ELR (cell line): ENCODE data around the gene FMN1.
"Not testable (repeated sequence)": the region's sequence is repeated elsewhere in the genome, so short reads cannot be mapped to it uniquely, and the experiment has no call there.

Experiments used
- DNase-seq: peaks from one replicate; pipeline ENCODE4 v3.0.0-alpha.2; 2015; ENCODE audit warnings: low read depth

Gene FMN1

DNA sequence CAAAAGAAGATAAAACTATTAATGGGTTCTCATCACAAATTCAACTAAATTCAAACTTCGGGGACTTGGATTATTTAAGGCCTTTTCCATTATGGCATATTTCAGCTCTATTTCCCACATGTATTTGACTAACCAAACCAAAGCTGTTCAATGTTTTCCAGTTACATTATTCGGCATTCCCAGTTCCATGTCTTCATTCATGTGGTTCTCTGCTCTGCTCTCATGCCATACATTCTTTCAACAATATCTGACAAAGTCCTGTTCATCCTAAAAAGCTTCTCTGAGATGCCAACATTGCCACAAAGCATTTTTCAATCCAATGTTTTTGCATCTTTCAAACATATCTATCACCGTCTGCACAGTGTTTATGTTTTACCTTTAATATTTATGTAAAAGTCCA is 335.3 kb downstream of the FMN1 start:
- DNase-seq: no peak

DNA sequence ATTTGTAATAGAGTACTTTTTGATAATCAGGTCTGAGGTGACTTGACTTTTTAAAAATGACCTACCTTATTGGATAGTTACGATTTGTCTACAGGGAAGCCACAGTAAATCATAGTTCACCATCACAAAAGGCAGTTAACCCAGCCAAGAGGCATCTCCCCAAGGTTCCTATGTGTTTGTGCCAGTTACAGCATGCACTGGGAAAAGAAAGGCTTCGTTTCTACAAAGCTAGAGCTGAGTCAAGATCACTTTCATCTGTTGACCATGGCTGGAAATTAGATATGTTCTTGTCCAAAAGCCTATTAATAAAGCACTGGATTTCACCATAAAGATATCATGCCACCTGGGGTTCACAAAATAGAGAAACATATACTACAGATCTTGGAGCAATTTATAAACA is 336.8 kb downstream of the FMN1 start:
- no peak for DNase-seq

DNA sequence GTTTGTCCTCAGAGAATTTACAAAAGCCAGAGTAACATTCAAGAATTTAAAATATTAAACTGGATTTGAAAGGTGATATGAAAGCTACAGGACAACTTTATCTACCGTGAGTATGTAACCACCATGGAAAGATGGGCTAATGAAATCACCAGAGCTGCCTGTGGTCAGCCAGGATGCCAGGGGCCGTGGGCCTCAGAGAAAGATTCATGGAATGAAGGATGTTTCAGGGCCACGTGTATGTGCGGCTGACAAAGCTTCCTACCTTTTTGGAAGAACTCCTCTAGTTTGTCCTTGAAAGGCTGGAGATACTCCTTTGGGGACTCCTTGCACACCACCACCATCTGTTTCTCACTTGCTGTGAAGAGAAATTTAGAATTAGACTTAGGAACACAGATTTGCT is 337.8 kb downstream of the FMN1 start:
- DNase-seq: peak; percentile 61

DNA sequence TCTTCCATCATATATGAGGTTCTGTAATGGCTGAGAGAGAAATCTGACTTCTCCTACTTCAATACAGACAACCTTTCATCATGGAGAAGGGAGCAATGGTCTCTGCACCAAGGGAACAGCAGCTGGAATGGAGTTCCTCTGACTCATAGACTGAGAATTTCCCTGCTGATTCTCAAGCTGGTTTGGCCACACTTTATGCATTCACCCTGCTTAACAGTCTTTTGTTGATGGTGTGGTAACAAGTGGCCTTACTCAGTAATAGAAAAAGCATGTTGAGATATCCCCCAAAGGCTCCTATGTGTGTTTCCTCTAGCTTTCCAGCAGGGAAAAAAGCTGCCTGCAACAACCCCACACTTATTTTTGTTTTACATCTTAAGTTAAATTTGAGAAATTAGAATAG is 338.6 kb downstream of the FMN1 start:
- peak; percentile 96 for DNase-seq

DNA sequence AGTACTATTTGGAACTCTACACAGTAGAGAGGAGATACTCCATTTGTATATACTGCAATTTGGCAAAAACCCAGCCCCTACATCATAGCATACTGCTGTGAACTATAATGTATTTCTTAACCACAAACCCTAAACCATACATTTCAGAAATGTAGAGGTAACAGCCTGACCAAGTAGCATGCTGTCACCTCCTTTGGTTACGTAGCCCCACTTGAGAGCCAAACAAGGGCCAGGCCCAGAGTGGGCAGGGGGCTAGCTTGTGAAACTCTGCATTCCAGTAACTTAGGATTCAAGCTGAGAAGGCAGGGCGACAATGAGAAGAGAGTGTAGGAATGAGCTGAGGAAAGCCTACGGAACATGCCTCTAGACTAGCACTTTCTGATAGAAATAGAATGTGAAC is 340.9 kb downstream of the FMN1 start:
- no peak for DNase-seq

DNA sequence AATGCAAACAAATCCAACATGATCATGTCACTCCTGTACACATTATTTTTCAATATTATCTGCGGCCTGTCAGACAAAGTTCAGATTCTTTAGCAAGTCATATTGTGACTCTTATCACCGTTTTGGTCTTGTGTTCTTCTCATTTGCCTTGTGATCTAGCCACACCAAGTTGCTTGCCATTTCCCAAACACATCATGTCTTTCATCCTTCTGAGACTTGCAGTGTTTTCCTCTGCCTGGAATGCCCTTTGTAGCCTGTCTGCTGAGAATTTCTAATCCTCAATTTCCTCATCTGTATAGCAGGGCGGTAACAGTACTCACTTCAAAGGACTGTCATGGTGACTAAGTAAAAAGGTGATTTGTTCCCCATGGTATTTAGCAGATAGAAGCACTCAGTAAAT is 341.7 kb downstream of the FMN1 start:
- DNase-seq: no peak

DNA sequence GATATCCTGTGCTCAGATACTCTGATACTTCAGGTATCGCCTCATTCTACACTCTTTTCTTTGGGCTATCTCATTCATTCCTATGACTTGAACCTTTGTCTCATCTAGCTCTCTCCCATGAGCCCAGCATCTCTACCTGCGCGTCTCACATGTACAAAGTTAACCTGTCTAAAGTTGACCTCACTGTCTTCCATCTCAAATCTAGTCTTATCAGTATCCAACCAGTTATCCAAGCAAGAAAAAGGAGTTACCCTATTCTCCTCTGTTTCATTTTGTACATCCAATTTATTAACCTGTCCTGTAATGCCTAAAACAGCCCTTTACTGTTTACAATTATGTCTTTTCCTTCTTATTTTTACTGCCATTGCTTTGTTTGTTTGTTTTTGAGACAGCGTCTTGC is 342.5 kb downstream of the FMN1 start:
- no peak for DNase-seq

DNA sequence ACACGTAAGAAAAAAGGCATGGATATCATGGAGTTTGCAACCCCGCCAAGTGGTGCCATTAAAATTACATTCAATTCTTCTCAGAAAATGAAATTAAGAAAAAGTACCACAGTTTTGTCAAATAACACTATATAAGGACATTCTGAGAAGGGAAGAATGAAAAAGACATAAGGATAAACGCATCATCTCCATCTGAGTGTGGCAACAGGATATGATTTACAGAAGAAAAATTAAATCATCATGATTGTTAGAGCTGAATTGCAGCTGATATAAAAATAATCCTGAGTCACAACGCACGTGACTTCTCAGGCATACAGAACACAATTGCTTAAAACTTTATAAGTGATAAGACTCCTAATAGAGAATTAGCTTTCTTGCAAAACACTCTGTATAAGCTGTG is 342.9 kb downstream of the FMN1 start:
- DNase-seq: peak; percentile 86

DNA sequence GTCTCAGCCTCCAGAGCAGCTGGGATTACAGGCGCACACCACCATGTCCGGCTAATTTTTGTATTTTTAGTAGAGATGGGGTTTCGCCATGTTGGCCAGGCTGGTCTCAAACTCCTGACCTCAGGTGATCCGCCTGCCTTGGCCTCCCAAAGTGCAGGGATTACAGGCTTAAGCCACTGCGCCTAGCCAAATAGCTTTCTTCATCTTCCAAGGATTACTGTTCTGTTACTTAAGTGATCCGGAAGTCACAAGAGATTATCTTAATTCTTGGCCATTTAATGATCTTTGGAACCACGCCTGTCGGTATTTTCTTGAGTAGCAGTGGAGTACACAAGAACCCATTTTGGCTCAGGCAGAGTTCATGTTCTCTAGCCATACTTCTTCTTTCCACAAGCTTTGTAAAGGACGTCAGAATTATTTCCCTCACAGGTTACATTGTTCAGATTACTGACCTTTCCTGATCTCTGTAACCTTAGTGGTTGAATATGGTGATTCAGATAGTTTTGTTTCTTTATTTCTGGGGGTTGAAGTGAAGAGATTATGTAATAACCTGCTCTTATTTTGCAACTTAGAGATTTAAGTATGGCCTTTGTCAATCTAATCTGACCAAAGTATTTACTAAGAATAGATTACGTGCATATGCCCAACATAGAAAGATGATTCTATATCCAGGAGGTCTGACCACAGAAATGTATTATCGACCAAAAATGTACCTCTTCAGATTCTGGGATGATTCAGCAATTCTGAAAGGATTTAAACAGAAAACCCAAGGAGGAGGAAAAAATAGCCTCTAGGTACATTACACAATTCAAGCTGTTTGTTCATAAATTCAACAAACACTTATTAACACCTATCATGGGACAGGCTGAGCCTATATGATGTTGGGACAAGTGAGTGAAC is 344.5 kb downstream of the FMN1 start:
- DNase-seq: peak; percentile 95

DNA sequence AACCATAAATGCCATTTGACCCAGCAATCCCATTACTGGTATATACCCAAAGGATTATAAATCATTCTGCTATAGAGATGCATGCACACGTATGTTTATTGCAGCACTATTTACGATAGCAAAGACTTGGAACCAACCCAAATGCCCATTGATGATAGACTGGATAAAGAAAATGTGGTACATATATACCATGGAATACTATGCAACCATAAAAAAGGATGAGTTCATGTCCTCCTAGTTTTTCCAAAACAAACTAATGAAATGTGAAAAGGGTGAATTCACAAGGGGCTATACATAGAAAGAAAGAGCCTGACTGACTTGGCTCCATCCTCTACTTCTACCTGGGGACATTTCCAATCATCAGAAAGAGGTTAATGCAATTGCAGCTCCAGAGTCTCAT is 347.8 kb downstream of the FMN1 start:
- not testable (repeated sequence) for DNase-seq

DNA sequence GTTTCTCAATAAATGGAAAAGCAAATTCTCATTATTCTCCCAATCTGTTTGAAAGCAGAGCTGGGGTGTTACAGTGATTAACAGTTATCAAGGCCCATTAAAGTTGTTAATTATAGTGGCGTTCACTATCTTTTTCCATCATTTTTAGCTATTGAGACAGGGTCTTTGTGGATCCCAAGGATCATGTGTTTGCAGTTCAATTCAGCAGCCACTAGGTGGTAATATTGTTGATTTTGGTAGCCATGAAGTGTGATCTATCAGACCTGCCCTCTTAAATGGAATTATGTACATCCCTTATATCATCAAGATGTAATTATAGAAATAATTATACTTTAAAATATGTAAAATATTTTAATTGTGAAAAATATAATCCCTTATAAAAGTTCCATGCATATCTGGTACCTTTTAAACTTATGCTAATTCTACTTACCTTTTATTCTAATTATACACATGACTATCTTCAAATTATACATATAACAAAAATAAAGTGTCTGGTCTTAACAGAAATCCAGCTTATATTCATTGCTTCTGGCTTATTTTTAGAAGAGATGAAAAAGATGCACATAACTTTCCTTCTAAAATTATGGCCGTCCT is 350.3 kb downstream of the FMN1 start:
- peak; percentile 66 for DNase-seq

DNA sequence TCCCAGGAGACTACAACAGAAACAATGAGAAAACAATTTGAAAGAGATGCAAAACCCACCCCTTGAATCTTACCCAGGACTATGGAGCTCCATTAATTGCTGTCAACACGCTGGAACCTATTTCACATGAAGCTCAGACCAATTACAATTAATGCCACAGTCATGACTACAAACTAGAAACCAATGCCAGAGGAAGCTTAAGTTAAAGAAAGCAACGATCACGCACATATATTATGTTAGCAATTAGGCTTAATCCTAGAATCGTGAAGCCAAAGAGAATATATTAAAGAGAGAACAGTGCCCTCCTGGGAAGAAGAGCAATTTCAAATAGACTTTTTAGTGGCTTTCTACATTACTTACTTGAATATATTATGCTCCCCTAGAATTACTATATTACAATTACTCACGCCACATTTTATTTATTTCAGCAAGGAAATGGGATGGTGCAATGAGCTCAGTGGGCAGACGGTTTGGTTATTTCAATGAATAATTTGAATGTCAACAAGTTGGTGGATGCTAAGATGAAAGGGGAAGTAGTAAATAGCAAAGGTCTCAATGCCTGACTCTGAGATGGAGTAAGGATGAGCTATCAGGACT is 351.2 kb downstream of the FMN1 start:
- DNase-seq: peak; percentile 34

DNA sequence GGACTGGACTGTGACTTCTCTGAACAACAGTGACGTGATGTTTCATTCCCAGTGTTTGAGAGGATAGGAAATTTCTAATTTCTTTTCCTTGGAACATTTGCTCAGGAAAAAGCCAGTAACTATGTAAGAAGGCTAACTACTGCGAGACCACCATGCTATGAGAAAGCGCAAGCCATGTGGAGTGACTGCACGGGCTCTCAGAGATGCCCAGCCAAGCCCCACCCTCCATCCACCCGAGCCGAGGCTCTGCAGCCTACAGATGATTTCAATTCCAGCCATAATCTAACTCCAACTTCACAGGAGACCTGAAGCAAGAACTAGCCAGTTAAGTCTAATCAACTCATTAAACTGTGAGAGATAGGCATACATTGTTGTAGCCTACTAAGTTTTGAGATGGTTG is 352.4 kb downstream of the FMN1 start:
- DNase-seq: no peak

DNA sequence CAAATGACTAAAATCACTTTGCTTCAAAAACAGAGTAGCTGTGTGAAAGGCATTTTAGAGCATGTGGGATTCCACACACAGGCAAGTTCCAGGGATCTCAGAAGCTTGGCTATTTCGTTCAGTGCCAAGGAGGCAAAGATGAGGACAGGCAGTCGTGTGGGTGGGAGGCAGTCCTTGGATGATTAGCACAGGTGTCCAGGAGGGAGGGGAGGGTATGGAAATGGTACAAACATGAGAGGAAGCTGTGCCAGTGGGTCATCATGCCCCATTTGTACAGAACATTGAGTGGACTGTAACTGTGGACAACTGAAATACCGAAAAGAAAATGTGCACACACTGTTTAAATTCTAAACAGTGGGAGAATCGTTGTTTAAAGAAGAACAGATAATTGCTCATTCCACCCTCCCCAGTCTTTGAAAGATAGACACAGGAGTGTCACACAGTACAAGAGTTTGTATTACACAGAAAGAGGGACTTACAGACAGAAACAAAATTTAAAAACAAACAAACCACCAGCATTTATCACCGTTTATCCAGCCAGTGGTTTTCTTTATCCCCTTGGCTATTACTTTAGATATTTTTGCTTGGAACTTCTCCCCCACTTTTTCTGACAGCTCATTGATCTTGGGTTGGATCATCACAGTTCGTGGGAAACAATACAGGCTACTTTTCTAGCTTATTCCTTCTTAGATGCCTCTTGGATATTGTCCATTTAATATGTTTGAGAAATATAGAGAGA is 353.8 kb downstream of the FMN1 start:
- no peak for DNase-seq

DNA sequence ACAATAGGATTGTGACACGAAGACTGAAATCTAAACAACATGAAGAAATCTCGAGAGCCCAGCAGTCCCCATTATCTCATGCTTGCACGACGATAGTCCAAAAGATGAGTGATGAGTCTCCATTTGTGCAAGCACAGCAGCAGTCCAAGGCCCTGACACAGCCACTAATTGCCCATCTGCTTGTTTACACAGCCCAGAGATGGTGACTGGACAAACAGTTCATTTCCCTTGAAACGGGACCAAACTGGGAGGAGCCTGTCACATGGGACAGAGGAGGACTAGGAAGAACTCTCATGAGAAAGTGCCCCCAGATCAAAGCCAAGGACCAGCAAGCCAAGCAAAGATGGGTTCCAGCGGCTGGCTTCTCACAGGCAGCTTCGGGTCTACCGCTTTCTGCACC is 355.7 kb downstream of the FMN1 start:
- DNase-seq: peak; percentile 90

DNA sequence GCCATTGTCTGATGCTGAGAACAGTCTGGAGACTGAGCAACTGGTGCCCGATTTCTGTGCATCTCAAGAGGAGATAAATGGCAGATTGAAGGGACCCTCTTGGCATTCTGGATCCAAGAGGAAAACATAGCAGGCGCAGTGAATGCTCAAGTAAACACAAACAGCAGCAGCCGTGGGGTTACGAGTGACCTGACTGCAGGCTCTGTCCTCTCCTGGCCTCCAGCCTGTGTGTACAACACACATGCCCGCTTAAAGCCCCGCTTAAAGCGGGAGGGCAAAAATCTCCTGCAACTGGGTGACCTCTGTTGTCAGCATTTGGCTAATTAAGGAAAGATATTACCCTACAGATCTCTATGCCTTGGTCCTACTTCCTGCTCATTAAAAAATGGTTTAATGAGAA is 356.2 kb downstream of the FMN1 start:
- no peak for DNase-seq

DNA sequence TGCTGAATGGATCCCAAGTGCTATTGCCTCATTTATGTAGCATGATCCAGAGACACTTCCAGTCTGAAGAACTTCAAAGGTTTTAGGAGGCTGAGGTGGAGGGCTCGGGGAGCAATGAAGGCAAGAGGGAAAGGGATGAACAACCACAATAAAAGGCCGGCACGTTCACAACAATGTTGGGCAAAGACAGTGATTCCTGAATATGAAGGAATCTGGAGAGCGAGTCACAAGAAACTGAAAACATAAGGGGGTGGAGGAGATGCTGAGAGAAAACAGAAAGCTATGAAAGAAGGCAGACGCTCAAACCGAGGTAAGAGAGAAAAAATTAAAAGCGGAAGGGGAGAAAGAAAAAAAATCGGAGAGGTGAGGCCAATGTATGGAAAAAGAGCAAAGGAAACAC is 356.6 kb downstream of the FMN1 start:
- no peak for DNase-seq

DNA sequence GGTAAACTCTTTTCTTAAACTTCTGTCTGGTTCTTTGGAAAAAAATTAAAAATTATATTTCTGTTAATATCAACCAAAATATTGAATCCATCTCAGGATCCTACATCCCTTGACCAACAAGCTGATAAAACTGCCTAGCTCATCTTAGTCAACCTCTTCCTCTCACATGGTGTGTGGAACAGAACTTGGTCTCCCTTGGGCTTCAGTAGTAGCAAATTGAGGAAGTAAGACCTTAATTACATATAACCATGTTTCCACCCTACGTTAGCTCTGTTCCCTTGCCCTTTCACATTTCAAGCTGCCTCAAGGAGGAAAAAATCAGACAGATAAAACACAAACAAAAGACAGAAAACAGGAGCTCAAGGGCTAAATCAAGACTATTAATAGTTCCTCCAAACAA is 360.4 kb downstream of the FMN1 start:
- DNase-seq: no peak

DNA sequence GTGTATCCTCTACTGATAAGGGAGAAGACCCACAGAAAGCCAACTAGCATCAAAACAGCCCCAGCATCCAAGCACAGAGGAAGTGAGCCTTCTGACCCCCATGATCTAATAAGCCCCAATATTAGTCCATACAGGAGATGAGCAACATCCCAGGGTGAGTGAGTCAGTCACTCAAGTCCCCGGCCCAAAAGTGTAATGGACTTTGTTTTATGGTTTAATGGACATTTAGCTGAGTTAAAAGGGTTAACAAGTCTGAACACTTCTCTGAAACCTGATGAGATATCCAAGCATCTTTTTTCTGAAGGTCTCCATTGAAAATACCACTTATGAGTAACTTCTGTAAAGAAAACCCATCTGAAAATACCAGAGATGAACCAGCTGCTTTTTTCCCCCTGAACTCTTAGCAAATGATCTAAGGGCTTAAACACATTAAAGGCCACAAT is 361.1 kb downstream of the FMN1 start:
- peak; percentile 80 for DNase-seq

DNA sequence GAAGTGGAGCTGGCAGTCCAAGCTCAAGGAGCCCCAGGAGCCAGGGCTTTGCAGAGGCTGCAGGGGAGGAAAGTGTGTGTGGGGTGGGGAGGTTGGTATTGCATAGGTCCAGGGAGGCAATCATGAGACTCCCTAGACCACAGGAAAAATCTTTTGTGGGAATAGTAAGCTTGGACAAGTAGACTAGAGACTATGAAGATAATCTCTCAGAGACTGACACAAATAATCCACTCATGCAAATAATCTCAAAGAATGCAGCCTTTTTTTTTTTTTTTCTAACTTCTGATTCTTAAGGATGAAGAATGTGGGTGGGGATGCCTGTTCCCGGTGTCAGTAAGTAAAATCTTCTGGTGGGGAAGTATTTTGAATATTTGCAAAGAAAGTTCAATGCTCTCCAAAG is 363.0 kb downstream of the FMN1 start:
- no peak for DNase-seq

DNA sequence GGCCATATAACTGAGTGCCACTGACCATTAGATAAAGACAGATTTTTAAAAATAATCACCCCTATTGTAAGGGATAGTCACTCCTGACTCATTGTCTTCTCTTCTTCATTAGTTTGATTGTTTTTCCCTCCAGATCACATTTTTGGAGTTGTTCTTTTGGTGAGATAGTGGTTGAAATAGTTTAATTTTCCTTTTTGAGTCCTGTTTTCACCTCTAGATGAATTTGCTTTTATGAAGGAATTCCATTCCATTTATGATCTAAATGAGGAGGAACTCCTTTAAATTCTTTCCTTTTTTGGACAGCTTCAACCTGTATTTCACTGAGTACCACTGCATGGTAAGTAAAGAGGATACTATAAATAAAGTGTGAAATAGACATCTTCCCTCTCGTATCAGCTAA is 364.3 kb downstream of the FMN1 start:
- DNase-seq: no peak

DNA sequence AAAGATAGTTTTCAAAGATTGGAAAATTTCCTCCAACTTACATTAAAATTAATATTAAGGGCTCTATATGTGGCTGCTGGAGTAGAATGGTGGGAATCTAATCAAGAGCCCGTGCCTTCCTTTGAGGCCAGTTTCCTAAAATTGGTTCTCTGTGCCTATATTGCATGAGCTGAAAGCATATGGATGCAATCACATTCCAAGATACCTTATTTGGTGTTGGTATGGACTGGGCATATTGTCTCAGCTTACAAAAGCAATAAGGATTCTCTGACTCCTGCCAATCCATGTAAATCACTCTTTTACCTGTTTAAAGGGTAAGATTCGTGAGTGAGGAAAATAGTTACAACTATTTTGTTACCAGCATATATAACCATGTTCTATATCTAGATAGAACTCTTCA is 365.1 kb downstream of the FMN1 start:
- no peak for DNase-seq
